A673 (cell line): ENCODE measurements around the gene LHFPL2. TPM values are rescaled to one million over a fixed set of nuclear protein-coding genes. Genes with fewer than 3 reads are reported as not detected.

Experiments
- BruUV-seq: library from RNA; stranded (reverse); fragments of 400-500 nt; replicated peaks from 2 replicates; lab custom pipeline; 2021; lab: Mats Ljungman, UMichigan
- CTCF ChIA-PET: fragments of 300-600 bp; sonication (Branson Sonifier 250); formaldehyde crosslinking; loops from one replicate; lab custom pipeline; 2022; ENCODE audit warnings: antibody characterized with exemption; lab: Charles Lee
- POLR2A ChIA-PET: fragments of 300-600 bp; sonication (Branson Sonifier 250); formaldehyde crosslinking; loops from one replicate; lab custom pipeline; 2022; ENCODE audit warnings: antibody characterized with exemption; ENCODE audit not compliant: low non-redundant PET; lab: Charles Lee
- DNase-seq: peaks from one replicate; pipeline ENCODE4 v3.0.0-alpha.2; 2015; ENCODE audit warnings: low spot score
- H3K27ac ChIP-seq: fragments of 200-600 bp; sonication (generic); 2 replicates; pipeline ENCODE4 v1.5.1; 2016; ENCODE audit warnings: mixed run types, low read depth, mild to moderate bottlenecking, mixed read lengths, antibody characterized with exemption, low read length; ENCODE audit not compliant: poor library complexity, severe bottlenecking
- H3K27me3 ChIP-seq: fragments of 200-600 bp; sonication (generic); replicated peaks from 2 replicates; pipeline ENCODE4 v1.6.1; 2017; ENCODE audit warnings: mixed run types, low read depth, mild to moderate bottlenecking, mixed read lengths, antibody characterized with exemption, low read length; ENCODE audit not compliant: insufficient read depth, poor library complexity
- H3K36me3 ChIP-seq: fragments of 200-600 bp; sonication (generic); 2 replicates; pipeline ENCODE4 v1.6.1; 2016; ENCODE audit warnings: mixed run types, mild to moderate bottlenecking, mixed read lengths, antibody characterized with exemption, low read length; ENCODE audit not compliant: insufficient read depth, poor library complexity, severe bottlenecking
- H3K4me1 ChIP-seq: fragments of 200-600 bp; sonication (generic); 2 replicates; pipeline ENCODE4 v1.6.1; 2017; ENCODE audit warnings: mixed run types, mild to moderate bottlenecking, mixed read lengths, antibody characterized with exemption, low read length; ENCODE audit not compliant: insufficient read depth, poor library complexity, severe bottlenecking
- H3K4me3 ChIP-seq: fragments of 200-600 bp; sonication (generic); 2 replicates; pipeline ENCODE4 v1.5.1; 2016; ENCODE audit warnings: low read depth, mixed run types, mild to moderate bottlenecking, mixed read lengths, low read length; ENCODE audit not compliant: poor library complexity, severe bottlenecking
- H3K9me3 ChIP-seq: fragments of 200-600 bp; sonication (generic); 2 replicates; pipeline ENCODE4 v1.6.1; 2016; ENCODE audit warnings: mixed run types, low read depth, mild to moderate bottlenecking, mixed read lengths, antibody characterized with exemption, low read length; ENCODE audit not compliant: poor library complexity, severe bottlenecking
- CTCF ChIP-seq: fragments of 300-800, 200-600 bp; sonication (generic); conservative IDR thresholded peaks from 2 replicates; pipeline ENCODE4 v1.5.1; 2017; ENCODE audit warnings: low read depth, mild to moderate bottlenecking, antibody characterized with exemption, low read length, moderate library complexity, mixed read lengths
- EZH2 ChIP-seq: fragments of 200-600 bp; sonication (generic); IDR thresholded peaks from 2 replicates; pipeline ENCODE4 v1.6.1; 2017; ENCODE audit warnings: borderline replicate concordance, low read depth, mild to moderate bottlenecking, mixed read lengths, antibody characterized with exemption, low read length; ENCODE audit not compliant: poor library complexity, severe bottlenecking
- intact Hi-C: fragments of 100-400 bp; cut with micrococcal nuclease; formaldehyde crosslinking; loops from one replicate; pipeline ENCODE4 v1.10.0; 2022; ENCODE audit not compliant: unreplicated experiment
- total RNA-seq: library from RNA; stranded (reverse); gene quantifications from 2 replicates; pipeline ENCODE4 v1.2.3, GENCODE V29; 2021

The LHFPL2 gene
- total RNA-seq, 1 experiment from 2014 or later: 6.2 TPM

GRCh38 chr5:78589923-78590322 is 58.6 kb downstream of the LHFPL2 start:
- ChIA-PET POLR2A (no interaction called here), CTCF (no interaction called here)
- Histone ChIP-seq H3K9me3 (no peaks in the 10 kb centered on the region), H3K4me1 (no peaks in the 10 kb centered on the region), H3K4me3 (no peak overlapping the region), H3K27me3 (no peaks in the 10 kb centered on the region), H3K27ac (no peak overlapping the region), H3K36me3 (no peaks in the 10 kb centered on the region)
- no peak for DNase-seq
- intact Hi-C loops: no loop called here
- BruUV-seq: no TSS peak
- TF ChIP-seq CTCF: no peak
- TF ChIP-seq EZH2: no peak

GRCh38 chr5:78588507-78588906 is 60.1 kb downstream of the LHFPL2 start:
- no TSS peak for BruUV-seq
- intact Hi-C loops: no loop called here
- ChIA-PET CTCF (no interaction called here), POLR2A (no interaction called here)
- Histone ChIP-seq H3K36me3 (no peaks in the 10 kb centered on the region), H3K4me3 (no peak overlapping the region), H3K27me3 (no peaks in the 10 kb centered on the region), H3K9me3 (no peaks in the 10 kb centered on the region), H3K4me1 (no peaks in the 10 kb centered on the region), H3K27ac (no peak overlapping the region)
- TF ChIP-seq CTCF (no peak), EZH2 (no peak)
- DNase-seq: no peak

- BruUV-seq: no TSS peak
- no peak for TF ChIP-seq EZH2
- TF ChIP-seq CTCF: no peak
- H3K9me3 ChIP-seq: no peaks in the 10 kb centered on the region
- H3K4me3 ChIP-seq: no peak overlapping the region
- ChIA-PET POLR2A (no interaction called here), CTCF (no interaction called here)
- H3K4me1 ChIP-seq: no peaks in the 10 kb centered on the region
- no peaks in the 10 kb centered on the region for H3K36me3 ChIP-seq
- no peaks in the 10 kb centered on the region for H3K27me3 ChIP-seq
- no peak overlapping the region for H3K27ac ChIP-seq
- intact Hi-C loops: no loop called here
- no peak for DNase-seq
Observed at GRCh38 chr5:78587775-78588291, 60.7 kb downstream of the LHFPL2 start.
